ENCODE measurements around the gene MEG3. TPM values are rescaled to one million over a fixed set of nuclear protein-coding genes. Genes with fewer than 3 reads are reported as not detected.

The MEG3 gene
- total RNA-seq, 1 donor from 2014 or later, result 0.86 TPM

- DNase-seq (ENCODE audit: low read depth, low spot score), result no peak
These were observed 39.2 kb downstream of the MEG3 start for GRCh38 chr14:100864960-100865681.

DNA sequence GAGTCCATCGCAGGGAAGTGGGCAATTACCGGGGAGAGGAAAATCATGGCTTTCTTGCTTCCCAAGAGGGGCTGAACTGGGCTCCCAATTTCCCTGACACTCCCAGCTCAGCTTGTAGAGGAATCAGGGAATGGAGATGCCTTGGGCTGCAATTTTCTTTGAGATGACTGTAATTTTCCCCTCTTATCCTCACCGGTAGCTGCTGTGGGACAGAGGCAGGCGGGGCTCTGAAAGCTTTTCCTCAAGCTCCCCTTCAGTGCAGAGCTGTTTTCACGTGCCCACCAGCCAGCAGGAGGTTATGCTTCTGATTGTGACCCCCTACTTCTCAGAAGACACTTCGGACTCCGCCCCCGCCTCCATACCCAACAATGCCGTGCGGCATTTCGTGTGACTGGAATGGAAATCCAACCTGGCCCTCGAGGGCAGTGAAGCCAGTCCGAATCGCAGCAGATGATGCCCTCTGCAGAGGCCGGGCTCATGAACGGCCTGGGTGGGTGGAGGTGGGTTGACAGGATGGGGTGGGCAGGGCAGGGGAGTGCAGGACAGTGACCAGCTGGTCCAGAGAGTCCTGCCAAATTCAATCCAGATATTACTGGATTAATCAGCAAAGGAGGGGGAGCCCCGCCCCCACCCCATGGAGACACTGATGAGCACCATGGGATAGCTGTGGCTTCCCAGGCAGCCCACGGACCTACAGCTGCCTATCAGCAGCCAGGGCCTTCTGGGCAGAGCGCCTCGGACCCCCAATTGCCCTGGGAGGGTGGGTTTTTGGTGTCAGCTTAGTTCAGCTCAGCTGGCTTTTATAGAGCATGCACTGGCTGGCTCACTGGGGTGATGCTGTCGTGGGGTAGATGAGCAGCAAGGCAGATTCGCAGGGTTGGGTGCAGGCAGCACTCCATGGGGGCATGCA, 40.0 kb downstream of the MEG3 start:
- DNase-seq (ENCODE audit: low read depth, low spot score), result no peak

DNA sequence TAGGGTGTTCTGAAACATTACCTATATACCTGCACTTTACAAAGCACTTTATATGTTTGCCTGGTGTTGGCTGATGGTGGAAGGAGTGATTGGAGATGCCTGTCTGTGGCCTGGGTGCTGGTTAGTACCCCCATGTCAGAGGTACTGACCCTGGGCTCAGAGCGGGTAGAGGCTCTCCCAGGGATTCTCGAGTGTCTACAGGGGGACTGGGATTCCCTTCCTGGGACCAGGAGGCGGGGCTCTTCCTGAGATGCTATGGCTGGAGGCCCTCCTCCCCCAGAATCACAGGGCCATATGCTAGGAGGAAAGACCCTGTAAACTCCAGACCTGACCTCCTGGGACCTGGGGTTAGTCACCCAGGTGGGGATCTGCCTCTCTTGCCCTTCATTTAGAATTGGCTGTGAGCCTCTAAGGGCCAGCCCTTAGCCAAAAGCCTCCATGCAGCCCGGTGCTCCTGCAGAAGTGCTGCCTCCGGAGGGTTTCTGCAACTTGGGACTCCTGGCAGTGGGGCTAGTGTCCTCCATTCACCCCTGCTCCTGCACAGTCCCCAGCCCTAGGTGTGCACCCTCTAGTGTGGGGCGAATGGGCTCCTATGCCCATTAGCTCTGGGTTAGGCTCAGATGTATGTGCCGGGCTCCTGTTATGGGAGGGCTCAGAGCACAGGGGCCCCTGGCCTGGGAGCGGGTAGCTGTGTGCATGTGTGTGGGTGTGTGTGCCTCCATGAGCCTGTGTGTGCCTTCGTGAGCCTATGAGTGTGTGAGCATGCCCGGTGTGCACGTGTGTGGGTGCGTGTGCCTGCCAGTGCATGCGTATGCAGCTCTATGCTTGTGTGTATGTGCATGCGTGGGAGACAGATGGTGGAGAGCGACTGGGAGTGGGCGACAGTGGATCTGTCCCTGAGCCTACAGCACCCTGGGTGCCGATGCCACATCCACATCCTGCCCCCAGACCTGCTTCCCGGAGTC, 41.0 kb downstream of the MEG3 start:
- DNase-seq (ENCODE audit: low read depth, low spot score), result no peak

DNA sequence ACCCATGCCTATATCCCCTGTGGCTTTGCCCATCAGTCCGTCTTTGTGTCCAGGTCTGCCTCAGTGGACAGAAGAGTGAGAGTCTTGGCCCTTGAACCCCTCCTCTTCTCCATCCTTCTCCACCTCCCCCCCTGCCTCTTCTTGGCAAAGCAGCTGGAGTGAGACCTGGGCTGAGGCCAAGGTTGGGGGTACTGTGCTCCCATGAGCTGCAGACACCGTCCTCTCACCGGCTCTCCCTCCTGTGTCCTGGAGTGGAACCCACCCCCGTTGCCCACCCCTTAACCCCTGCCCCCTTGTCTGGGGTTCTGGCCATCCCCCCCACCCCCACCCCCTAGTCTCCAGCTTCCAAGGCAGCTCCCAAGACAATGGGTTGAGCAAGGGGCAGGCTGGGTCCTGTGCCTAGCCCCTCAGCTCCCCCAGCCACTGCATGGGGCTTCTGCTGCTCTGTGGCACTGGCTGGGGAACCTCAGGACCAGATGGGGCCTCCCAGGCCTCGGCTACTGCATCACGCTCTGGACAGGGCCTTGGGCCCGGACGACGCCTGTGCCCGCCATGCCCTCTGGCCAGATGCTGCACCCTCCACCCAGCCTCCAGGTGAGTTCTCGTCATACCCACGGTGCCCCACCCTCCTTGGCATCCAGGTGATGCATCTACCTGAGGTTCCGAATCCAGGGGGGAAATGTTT, 41.9 kb downstream of the MEG3 start:
- no peak for DNase-seq (ENCODE audit: low read depth, low spot score)

- DNase-seq (ENCODE audit: low read depth, low spot score), result no peak
These were observed 42.9 kb downstream of the MEG3 start for GRCh38 chr14:100868621-100869370.

DNA sequence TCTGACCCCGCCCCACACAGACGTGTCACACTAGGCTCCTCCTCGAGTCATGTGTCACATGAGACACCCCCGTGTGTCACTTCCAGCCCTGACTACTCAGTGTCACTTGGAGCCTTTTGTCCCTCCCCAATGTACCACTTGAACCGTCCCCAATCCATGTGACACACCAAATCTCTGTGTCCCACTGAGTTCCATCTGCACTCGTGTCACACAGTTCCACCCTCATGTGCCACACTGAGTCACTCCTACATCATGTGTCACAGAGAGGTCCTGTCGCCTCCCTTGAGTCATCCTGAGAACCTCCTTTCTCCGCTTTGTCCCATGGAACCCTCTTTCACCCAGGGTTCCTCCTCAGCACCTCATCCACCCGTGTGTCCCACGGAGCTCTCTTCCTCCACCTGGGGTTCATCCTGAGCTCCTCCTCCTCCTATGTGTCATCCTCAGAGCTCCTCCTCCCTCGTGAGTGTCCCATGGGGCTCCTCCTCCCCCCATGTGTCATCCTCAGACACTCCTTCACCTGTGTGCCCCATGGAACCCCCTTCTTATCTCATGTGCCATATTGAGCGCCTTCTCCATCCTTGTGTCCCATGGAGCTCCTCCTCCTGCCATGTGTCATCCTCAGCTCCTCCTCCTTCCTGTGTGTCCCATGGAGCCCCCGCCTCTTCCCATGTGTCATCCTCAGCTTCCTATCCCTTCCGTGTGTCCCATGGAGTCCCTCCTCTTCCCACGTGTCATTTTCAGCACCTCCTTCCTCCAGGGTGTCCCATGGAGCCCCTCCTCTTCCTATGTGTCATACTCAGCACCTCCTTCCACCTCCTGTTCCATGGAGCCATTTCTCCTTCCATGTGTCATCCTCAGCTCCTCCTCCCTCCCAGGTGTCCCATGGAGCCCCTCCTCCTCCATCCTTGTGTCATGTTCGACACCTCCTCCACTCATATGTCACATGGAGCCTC, 45.6 kb downstream of the MEG3 start:
- no peak for DNase-seq (ENCODE audit: low read depth, low spot score)

DNA sequence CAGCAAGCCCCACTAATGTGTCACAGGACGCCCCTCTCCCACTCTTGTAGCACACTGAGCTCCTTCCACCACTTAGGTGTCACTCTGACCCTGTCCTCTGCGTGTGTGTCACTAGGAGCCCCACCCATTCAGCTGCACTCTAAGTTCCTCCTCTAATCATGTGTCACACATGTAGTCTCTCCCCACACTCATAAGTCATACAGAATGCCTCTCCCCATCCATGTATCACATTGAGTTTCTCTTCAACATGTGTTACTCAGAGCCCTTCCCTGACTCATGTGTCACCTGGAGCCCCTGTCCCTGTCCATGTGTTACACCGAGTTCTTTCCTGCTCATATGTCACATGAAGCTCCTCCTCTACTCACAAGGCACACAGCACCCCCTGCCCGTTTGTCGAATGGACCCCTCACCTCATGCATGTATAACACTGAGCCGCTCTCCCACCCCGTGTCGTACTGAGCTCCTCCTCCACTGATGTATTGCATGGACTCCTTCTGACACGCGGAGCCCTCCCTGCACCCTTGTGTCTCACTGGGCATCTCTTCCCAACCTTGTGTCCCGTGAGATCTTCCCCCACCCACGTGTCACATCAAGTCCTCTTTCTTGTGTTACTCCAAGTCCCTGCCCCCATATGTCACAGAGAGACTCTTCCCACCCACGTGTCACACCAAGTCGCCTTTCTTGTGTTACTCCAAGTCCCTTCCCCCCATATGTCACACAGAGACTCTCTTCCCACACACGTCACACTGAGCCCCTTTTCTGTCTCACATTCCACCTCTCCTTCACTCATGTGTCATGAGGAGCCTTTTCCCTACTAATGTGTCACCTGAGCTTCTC, 46.6 kb downstream of the MEG3 start:
- no peak for DNase-seq (ENCODE audit: low read depth, low spot score)

GRCh38 chr14:100873096-100873482, 47.2 kb downstream of the MEG3 start:
- no peak for DNase-seq (ENCODE audit: low read depth, low spot score)

DNA sequence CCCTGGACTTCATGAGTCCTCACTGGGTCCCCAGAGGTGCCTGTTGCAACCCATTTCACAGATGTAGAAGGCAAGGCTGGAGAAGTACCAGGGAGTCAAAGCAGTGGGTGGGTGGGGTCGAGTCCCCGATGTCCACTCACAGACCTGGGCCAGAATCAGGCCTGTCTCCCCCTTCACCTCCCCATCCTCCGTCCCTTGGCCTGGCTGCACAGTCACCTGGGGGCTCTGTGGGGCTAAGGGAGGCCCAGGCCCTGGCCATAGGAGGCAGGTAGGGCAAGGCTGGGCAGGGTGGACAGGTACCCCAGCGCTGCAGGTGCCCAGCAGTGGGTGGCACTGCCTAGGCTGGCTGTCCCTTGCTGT, 48.1 kb downstream of the MEG3 start:
- no peak for DNase-seq (ENCODE audit: low read depth, low spot score)

DNA sequence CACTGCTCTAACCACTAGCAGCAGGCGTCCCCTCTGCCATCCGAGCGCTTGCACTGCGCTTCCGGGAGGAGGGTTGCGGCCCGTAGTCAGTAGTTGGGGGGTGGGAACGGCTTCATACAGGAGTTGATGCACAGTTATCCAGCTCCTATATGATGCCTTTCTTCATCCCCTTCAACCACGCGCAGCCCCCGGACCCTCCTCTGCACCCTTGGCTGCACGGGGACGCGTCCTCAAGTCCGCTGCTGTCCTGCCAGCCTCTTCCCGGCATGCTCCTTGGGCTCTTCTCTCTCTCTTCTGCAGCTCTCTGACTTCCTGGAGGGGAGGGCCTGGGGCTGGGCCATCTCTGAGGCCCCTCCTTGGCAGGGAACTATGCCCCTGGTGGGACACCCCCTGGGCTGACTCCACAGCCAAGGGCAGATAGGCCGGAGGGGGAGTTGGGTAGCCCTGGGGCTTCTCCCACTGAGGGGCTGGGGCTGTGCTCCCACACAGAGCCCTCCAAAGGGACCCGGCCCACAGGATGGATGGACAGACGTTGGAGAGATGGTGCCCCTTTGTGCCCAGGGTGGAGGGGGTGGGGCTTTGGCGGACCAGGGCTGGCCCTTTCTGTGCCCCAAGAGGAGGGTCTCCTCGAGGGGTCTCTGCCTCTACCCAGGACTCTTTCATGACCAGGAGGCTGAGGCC, 48.6 kb downstream of the MEG3 start:
- no peak for DNase-seq (ENCODE audit: low read depth, low spot score)

- DNase-seq (ENCODE audit: low read depth, low spot score), result no peak
These were observed 49.2 kb downstream of the MEG3 start for GRCh38 chr14:100875126-100875525.

DNA sequence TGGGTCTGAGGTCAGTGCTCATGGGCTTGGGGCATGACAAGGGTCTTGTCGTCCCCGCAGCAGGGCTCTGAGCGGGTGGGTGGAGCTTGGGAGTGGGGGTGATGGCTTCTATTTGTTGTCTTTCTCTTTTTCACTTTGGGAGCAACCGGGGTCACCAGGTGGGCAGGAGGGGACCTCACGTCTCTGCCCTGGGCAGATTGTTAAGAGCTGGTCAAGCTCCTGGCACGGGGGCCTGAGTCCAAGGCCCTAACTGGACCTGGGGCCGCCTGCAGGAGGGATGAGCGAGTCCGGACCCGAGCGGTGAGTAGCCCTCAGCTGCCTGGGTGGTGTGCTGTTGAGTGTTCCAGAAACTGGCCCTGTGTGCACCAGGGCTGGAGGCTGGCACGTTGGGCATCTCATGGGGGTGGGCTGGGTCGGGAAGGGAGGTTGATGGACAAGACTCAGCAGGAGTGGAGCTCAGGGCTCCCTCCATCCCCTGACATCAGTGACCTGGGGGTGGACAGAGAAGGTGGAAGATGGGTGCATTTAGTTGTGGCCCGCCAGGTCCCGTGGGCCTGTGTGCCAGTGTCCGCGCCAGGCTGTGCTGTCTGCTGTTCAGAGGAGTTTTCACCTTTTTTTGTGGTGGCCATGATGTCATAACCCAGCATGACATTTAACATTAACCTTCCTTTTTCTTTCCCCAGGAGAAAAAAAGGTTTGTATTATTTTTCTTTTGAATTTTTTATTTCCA, 50.1 kb downstream of the MEG3 start:
- no peak for DNase-seq (ENCODE audit: low read depth, low spot score)

DNA sequence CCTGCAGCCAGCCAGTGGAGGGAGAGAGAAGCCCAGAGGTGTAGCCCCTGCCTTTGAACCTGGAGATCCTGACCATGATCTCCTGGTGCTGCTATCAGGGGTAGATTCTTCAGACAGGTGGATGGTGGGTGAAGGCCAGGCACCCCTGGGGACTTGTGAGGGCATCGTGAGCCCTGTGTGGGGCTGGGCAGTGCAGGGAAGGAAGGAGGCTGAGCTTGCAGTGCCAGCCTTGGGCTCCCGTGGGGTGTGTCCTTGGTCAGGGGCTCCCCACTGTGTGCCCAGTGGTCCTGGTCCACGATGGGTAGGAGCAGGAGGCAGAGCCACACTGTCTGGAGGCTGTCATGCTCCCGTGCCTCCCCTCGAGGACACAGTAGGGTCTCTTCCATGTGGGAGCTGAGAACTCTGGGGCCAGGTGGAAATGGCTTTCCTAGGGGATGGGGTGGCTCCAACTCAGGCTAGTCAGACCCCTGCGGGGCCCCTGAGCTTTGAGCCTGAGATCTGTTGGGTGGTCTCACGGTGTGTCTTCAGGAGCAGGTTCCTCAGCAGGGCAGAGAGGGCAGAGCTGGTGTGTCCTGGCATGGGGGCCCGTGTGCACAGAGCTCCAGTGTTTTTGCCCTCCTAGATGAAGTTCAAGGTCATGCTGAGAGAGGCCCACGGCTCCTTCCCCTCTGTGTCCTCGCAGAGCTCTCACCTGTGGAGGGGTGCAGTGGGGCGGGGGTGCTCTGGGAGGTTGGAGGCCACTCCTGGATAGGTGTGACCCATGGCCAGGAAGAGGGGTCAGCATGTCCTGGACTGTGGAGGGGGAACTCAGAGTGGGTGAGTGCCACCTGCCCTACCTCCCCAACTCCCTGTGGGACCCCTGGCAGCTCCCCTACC, 52.6 kb downstream of the MEG3 start:
- no peak for DNase-seq (ENCODE audit: low read depth, low spot score)

GRCh38 chr14:100879194-100879593, 53.3 kb downstream of the MEG3 start:
- DNase-seq (ENCODE audit: low read depth, low spot score), result no peak

- no peak for DNase-seq (ENCODE audit: low read depth, low spot score)
These were observed 53.9 kb downstream of the MEG3 start for GRCh38 chr14:100879782-100880181.

Measured in pulmonary artery endothelial cell (primary cell).